Karpas-422 (cell line): ENCODE data around the gene ACAP1. TPM values are rescaled to one million over a fixed set of nuclear protein-coding genes. Genes with fewer than 3 reads are reported as not detected.
A peak's percentile ranks its signal among the peaks of the same experiment; 100 is the strongest.

Experiments
- DNase-seq: peaks from one replicate; pipeline ENCODE4 v3.0.0-alpha.2; 2015
- H2AFZ ChIP-seq: fragments of 200-600 bp; sonication (generic); 2 replicates; pipeline ENCODE4 v1.6.1; 2014; ENCODE audit warnings: antibody characterized with exemption, low read length, mixed read lengths
- H3K27ac ChIP-seq: fragments of 200-600 bp; sonication (generic); 2 replicates; pipeline ENCODE4 v1.5.1; 2014; ENCODE audit warnings: mild to moderate bottlenecking, low read length, moderate library complexity
- H3K27me3 ChIP-seq: fragments of 200-600 bp; sonication (generic); 2 replicates; pipeline ENCODE4 v1.6.1; 2014; ENCODE audit warnings: low read length, mixed read lengths
- H3K36me3 ChIP-seq: fragments of 200-600 bp; sonication (generic); 2 replicates; pipeline ENCODE4 v1.6.1; 2014; ENCODE audit warnings: low read length, mixed read lengths; ENCODE audit not compliant: insufficient read depth
- H3K4me1 ChIP-seq: fragments of 200-600 bp; sonication (generic); 2 replicates; pipeline ENCODE4 v1.6.1; 2014; ENCODE audit warnings: mild to moderate bottlenecking, low read length, mixed read lengths
- H3K4me2 ChIP-seq: fragments of 200-600 bp; sonication (generic); 2 replicates; pipeline ENCODE4 v1.6.1; 2014; ENCODE audit warnings: low read length, low read depth, mild to moderate bottlenecking; ENCODE audit not compliant: poor library complexity, severe bottlenecking
- H3K4me3 ChIP-seq: fragments of 200-600 bp; sonication (generic); 2 replicates; pipeline ENCODE4 v1.5.1; 2014; ENCODE audit warnings: mild to moderate bottlenecking, antibody characterized with exemption, low read length, mixed read lengths
- H3K79me2 ChIP-seq: fragments of 200-600 bp; sonication (generic); 2 replicates; pipeline ENCODE4 v1.6.1; 2014; ENCODE audit warnings: mild to moderate bottlenecking, low read length, mixed read lengths
- H3K9ac ChIP-seq: fragments of 200-600 bp; sonication (generic); 2 replicates; pipeline ENCODE4 v1.6.0; 2014; ENCODE audit warnings: low read length
- H3K9me2 ChIP-seq: fragments of 200-600 bp; sonication (generic), shearing (Covaris generic); replicated peaks from 2 replicates; pipeline ENCODE4 v1.6.0; 2014; ENCODE audit warnings: mild to moderate bottlenecking, low read length, moderate library complexity; ENCODE audit not compliant: insufficient read depth
- H3K9me3 ChIP-seq: fragments of 300-700, 200-600 bp; sonication (generic); 2 replicates; pipeline ENCODE4 v1.6.1; 2014; ENCODE audit warnings: low read length, mixed read lengths
- H4K20me1 ChIP-seq: fragments of 200-600 bp; sonication (generic); 2 replicates; pipeline ENCODE4 v1.6.1; 2014; ENCODE audit warnings: mild to moderate bottlenecking, antibody characterized with exemption, low read length, low read depth; ENCODE audit not compliant: insufficient read depth
- total RNA-seq: library from RNA; depleted of rRNA; stranded (reverse); fragments of >200 nt; shearing (Covaris generic); gene quantifications from 2 replicates; pipeline ENCODE4 v1.2.3, GENCODE V29; 2014; ENCODE audit warnings: low replicate concordance

The ACAP1 gene
- total RNA-seq, 1 experiment from 2014 or later = 51.0 TPM

- H3K9me3 ChIP-seq = no peaks in the 10 kb centered on the region
- peaks cover 37% of the 10 kb centered on the region for H4K20me1 ChIP-seq
- peak overlapping the region; percentile 93 for H3K27ac ChIP-seq
- peak overlapping the region; percentile 85 for H3K4me2 ChIP-seq
- H3K9me2 ChIP-seq = no peaks in the 10 kb centered on the region
- H3K9ac ChIP-seq = peak overlapping the region; percentile 99
- H3K36me3 ChIP-seq = peaks cover 45% of the 10 kb centered on the region
- peak overlapping the region; percentile 87 for H3K4me3 ChIP-seq
- H3K4me1 ChIP-seq = peaks cover 41% of the 10 kb centered on the region
- peak; percentile 82 for DNase-seq
- peaks cover 36% of the 10 kb centered on the region for H3K79me2 ChIP-seq
- H2AFZ ChIP-seq = no peak overlapping the region
- no peaks in the 10 kb centered on the region for H3K27me3 ChIP-seq
Measured at GRCh38 chr17:7307686-7308624, 28.4 kb upstream of the ACAP1 start.

- H4K20me1 ChIP-seq = peaks cover 40% of the 10 kb centered on the region
- H3K9me3 ChIP-seq = no peaks in the 10 kb centered on the region
- peaks cover 47% of the 10 kb centered on the region for H3K36me3 ChIP-seq
- H3K27ac ChIP-seq = peak overlapping the region; percentile 93
- peak overlapping the region; percentile 85 for H3K4me2 ChIP-seq
- peak overlapping the region; percentile 87 for H3K4me3 ChIP-seq
- H2AFZ ChIP-seq = no peak overlapping the region
- H3K79me2 ChIP-seq = peaks cover 36% of the 10 kb centered on the region
- peak overlapping the region; percentile 99 for H3K9ac ChIP-seq
- H3K4me1 ChIP-seq = peaks cover 49% of the 10 kb centered on the region
- DNase-seq = peak; percentile 79
- H3K27me3 ChIP-seq = no peaks in the 10 kb centered on the region
- H3K9me2 ChIP-seq = no peaks in the 10 kb centered on the region
Measured at GRCh38 chr17:7308625-7309433, 27.5 kb upstream of the ACAP1 start.

- H3K9me3 ChIP-seq = no peaks in the 10 kb centered on the region
- peaks cover 47% of the 10 kb centered on the region for H3K36me3 ChIP-seq
- peaks cover 36% of the 10 kb centered on the region for H3K79me2 ChIP-seq
- peak overlapping the region; percentile 87; the same call in 1 of the 2 replicates for H3K4me3 ChIP-seq
- H3K4me1 ChIP-seq = peaks cover 56% of the 10 kb centered on the region
- no peak for DNase-seq
- H3K27me3 ChIP-seq = no peaks in the 10 kb centered on the region
- peak overlapping the region; percentile 85 for H3K4me2 ChIP-seq
- H3K27ac ChIP-seq = peak overlapping the region; percentile 93
- no peak overlapping the region for H2AFZ ChIP-seq
- peak overlapping the region; percentile 99; the same call in 1 of the 2 replicates for H3K9ac ChIP-seq
- H4K20me1 ChIP-seq = peaks cover 45% of the 10 kb centered on the region
- H3K9me2 ChIP-seq = no peaks in the 10 kb centered on the region
Measured at GRCh38 chr17:7309628-7310027, 26.7 kb upstream of the ACAP1 start.

DNA sequence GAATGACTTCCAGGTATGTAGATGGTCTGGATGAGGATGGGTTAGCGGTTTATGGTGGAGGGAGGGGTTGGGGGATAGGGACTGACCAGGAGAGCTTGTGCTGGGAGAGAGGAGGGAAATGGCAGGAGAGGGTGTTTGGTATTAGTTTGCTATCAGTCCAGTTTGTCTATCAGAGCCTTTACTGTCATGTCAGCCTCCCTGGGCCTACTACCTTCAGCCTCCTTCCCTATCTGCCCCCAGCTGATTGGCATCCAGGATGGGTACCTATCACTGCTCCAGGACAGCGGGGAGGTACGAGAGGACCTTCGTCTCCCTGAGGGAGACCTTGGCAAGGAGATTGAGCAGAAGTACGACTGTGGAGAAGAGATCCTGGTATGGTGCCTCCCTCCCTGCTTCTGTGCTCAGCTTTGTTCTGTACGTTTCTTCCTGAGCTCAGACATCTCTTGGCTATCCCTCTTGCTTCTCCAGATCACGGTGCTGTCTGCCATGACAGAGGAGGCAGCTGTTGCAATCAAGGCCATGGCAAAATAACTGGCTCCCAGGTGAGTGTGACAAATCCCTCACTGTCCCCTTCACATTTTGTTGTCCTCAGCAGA is 25.1 kb upstream of the ACAP1 start:
- peak overlapping the region; percentile 85 for H3K4me2 ChIP-seq
- H3K4me3 ChIP-seq = no peak overlapping the region
- DNase-seq = no peak
- peaks cover 47% of the 10 kb centered on the region for H3K36me3 ChIP-seq
- H3K9me2 ChIP-seq = no peaks in the 10 kb centered on the region
- no peak overlapping the region for H2AFZ ChIP-seq
- H3K9ac ChIP-seq = peak overlapping the region; percentile 22; the same call in 1 of the 2 replicates
- peaks cover 36% of the 10 kb centered on the region for H3K79me2 ChIP-seq
- H3K4me1 ChIP-seq = peaks cover 64% of the 10 kb centered on the region
- no peak overlapping the region; the same call in 1 of the 2 replicates for H3K27ac ChIP-seq
- H3K27me3 ChIP-seq = no peaks in the 10 kb centered on the region
- peaks cover 46% of the 10 kb centered on the region for H4K20me1 ChIP-seq
- H3K9me3 ChIP-seq = no peaks in the 10 kb centered on the region

DNA sequence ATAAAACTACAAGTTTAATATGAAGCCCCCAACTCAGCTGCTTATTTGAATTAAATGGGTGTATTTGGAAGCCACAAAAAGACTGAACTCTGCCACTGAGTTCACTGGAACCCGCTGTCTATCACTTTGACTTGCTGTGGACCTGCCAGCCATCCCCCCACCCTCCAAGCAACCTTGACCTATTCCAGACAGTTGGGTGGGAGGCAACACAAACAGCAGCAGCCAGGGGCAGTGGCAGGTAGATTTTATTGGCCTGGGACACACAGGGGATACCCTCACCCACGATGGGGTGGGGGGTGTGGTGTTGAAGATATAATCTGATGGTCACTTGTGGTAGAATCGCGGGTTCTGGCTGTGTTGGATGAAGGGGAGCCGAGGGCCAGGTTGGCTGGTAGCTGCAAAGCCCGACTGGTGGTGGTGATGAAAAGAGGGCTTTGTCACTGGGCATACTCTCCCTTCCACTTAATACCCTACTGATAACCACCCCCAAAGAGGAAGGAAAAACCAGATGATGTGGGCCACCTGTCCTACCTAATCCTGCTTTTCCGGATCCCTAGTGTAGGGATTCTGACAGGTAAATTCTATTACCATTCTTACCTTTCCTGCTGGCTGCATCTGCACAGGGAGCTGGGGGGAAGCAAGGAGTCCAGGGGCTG is 23.8 kb upstream of the ACAP1 start:
- peaks cover 46% of the 10 kb centered on the region for H4K20me1 ChIP-seq
- no peak overlapping the region for H3K27ac ChIP-seq
- peaks cover 48% of the 10 kb centered on the region for H3K36me3 ChIP-seq
- H3K4me2 ChIP-seq = peak overlapping the region; percentile 83
- peaks cover 63% of the 10 kb centered on the region for H3K4me1 ChIP-seq
- no peak overlapping the region for H2AFZ ChIP-seq
- peak overlapping the region; percentile 89; the same call in 1 of the 2 replicates for H3K4me3 ChIP-seq
- DNase-seq = peak; percentile 57
- H3K79me2 ChIP-seq = peaks cover 34% of the 10 kb centered on the region
- H3K27me3 ChIP-seq = no peaks in the 10 kb centered on the region
- H3K9me3 ChIP-seq = no peaks in the 10 kb centered on the region
- H3K9me2 ChIP-seq = no peaks in the 10 kb centered on the region
- peak overlapping the region; percentile 78 for H3K9ac ChIP-seq

GRCh38 chr17:7313088-7313889 is 23.0 kb upstream of the ACAP1 start:
- DNase-seq = peak; percentile 74
- Histone ChIP-seq H3K9me3 (no peaks in the 10 kb centered on the region), H3K36me3 (peaks cover 52% of the 10 kb centered on the region), H2AFZ (no peak overlapping the region), H3K4me3 (peak overlapping the region; percentile 89), H3K4me2 (peak overlapping the region; percentile 83), H3K9me2 (no peaks in the 10 kb centered on the region), H3K4me1 (peaks cover 63% of the 10 kb centered on the region), H4K20me1 (peaks cover 45% of the 10 kb centered on the region), H3K79me2 (peaks cover 27% of the 10 kb centered on the region), H3K9ac (peak overlapping the region; percentile 78), H3K27me3 (no peaks in the 10 kb centered on the region), H3K27ac (peak overlapping the region; percentile 63; the same call in 1 of the 2 replicates)
